K562 (cell line): ENCODE measurements around the gene GMEB1. TPM values are rescaled to one million over a fixed set of nuclear protein-coding genes. Genes with fewer than 3 reads are reported as not detected.

Experiments used
- CBX1 ChIP-seq: sonication (generic); IDR thresholded peaks from 2 replicates; pipeline ENCODE4 v1.6.1; 2016; ENCODE audit warnings: antibody characterized with exemption, low read depth, mild to moderate bottlenecking
- DNMT1 ChIP-seq: fragments of 450-650 bp; IDR thresholded peaks from 2 replicates; pipeline ENCODE4 v1.6.1; 2016; ENCODE audit warnings: antibody characterized with exemption, mild to moderate bottlenecking
- ETV6 ChIP-seq, 3 experiments: fragments of 150-350 bp in 1 of 3; sonication (generic) in 1 of 3; formaldehyde crosslinking in 1 of 3; IDR thresholded peaks; 2 replicates each; pipeline versions ENCODE4 v1.6.1 to v1.8.0; 2014 to 2022; ENCODE audit warnings: borderline replicate concordance in 2 of 3, low read depth in 2 of 3, antibody characterized with exemption in 1 of 3, low read length in 1 of 3, mild to moderate bottlenecking in 1 of 3, missing genetic modification reagents in 1 of 3
- FOXJ3 ChIP-seq: sonication (generic); formaldehyde crosslinking; IDR thresholded peaks from 2 replicates; pipeline ENCODE4 v1.4.0; 2020; ENCODE audit warnings: mild to moderate bottlenecking, missing genetic modification reagents
- MAFF ChIP-seq: IDR thresholded peaks from 2 replicates; pipeline ENCODE4 v1.6.1; 2012; ENCODE audit warnings: low read length, improper control_type of control experiment
- NR1H2 ChIP-seq: sonication (generic); formaldehyde crosslinking; IDR thresholded peaks from 2 replicates; pipeline ENCODE4 v1.4.0; 2020; ENCODE audit warnings: mild to moderate bottlenecking, missing genetic modification reagents
- NR3C1 ChIP-seq: sonication (generic); formaldehyde crosslinking; IDR thresholded peaks from 2 replicates; pipeline ENCODE4 v1.8.1; 2022; ENCODE audit warnings: missing genetic modification reagents
- POLR2A ChIP-seq: fragments of 450-650 bp; conservative IDR thresholded peaks from 2 replicates; pipeline ENCODE4 v1.6.1; 2016
- POLR2B ChIP-seq: fragments of 450-650 bp; IDR thresholded peaks from 2 replicates; pipeline ENCODE4 v1.6.1; 2018; ENCODE audit warnings: low read depth; ENCODE audit not compliant: partially characterized antibody
- STAT5A ChIP-seq: IDR thresholded peaks from 2 replicates; pipeline ENCODE4 v1.6.1; 2012; ENCODE audit warnings: low read length, inconsistent platforms, borderline replicate concordance
- XRCC4 ChIP-seq: IDR thresholded peaks from one replicate; pipeline ENCODE4 v1.6.1; 2011; ENCODE audit not compliant: insufficient read depth, insufficient read length; ENCODE audit errors: extremely low read depth
- ZNF311 ChIP-seq: fragments of 250-450 bp; sonication (Bioruptor Pico); IDR thresholded peaks from 2 replicates; pipeline ENCODE4 v1.4.0; 2020; ENCODE audit warnings: mild to moderate bottlenecking, moderate library complexity
- ZNF717 ChIP-seq: fragments of 250-450 bp; sonication (Bioruptor Pico); IDR thresholded peaks from 2 replicates; pipeline ENCODE4 v1.5.0; 2021
- polyA plus RNA-seq, 8 experiments: library from polyadenylated mRNA; depleted of rRNA in 4 of 8; stranded (reverse) in 5 of 8; unstranded in 3 of 8; fragments of >200 nt; fragmentation: Nextera tagmentation in 2 of 8; fragmentation: Illumina TruSeq in 1 of 8; extraction: Ambion mirVana in 2 of 8; extraction: Trizol in 1 of 8; gene quantifications; 2 replicates each; pipeline versions ENCODE4 v1.2.1 to v1.2.3, GENCODE V29; 2011 to 2014; ENCODE audit warnings: inconsistent platforms in 1 of 8, missing spikeins in 1 of 8
- total RNA-seq, 7 experiments: library from RNA; depleted of rRNA in 6 of 7; stranded (reverse); fragments of >200 nt in 6 of 7; fragmentation: Illumina TruSeq in 2 of 7; extraction: Trizol in 2 of 7; gene quantifications; 2 replicates each; pipeline versions ENCODE4 v1.2.1 to v1.2.3, GENCODE V29; 2011 to 2021; ENCODE audit warnings: low replicate concordance in 1 of 7
- TF ChIP-seq, protein P1 (sequence below): sonication (generic); formaldehyde crosslinking; IDR thresholded peaks from 2 replicates; pipeline ENCODE4 v1.8.0; 2023; ENCODE audit warnings: missing genetic modification reagents, mild to moderate bottlenecking, borderline replicate concordance
- TF ChIP-seq, protein P2 (sequence below): fragments of 450-650 bp; formaldehyde crosslinking; conservative IDR thresholded peaks from 2 replicates; pipeline ENCODE4 v1.4.0; 2022; ENCODE audit warnings: mild to moderate bottlenecking, missing genetic modification characterization
- TF ChIP-seq, protein P3 (sequence below): sonication (generic); formaldehyde crosslinking; IDR thresholded peaks from 2 replicates; pipeline ENCODE4 v1.8.1; 2023; ENCODE audit warnings: mild to moderate bottlenecking, missing genetic modification reagents
- TF ChIP-seq, protein P4 (sequence below): fragments of 450-650 bp; conservative IDR thresholded peaks from 2 replicates; pipeline ENCODE4 v1.6.1; 2016; ENCODE audit warnings: missing genetic modification characterization, low read depth, mild to moderate bottlenecking, missing compliant biosample characterization, moderate library complexity

The GMEB1 gene
- total and polyA plus RNA-seq, 9 of the 15 experiments (the other 6 are each of a cell fraction or from before 2014, with no cell fraction given): 6.6 to 17.5 (median 8.5) TPM

DNA sequence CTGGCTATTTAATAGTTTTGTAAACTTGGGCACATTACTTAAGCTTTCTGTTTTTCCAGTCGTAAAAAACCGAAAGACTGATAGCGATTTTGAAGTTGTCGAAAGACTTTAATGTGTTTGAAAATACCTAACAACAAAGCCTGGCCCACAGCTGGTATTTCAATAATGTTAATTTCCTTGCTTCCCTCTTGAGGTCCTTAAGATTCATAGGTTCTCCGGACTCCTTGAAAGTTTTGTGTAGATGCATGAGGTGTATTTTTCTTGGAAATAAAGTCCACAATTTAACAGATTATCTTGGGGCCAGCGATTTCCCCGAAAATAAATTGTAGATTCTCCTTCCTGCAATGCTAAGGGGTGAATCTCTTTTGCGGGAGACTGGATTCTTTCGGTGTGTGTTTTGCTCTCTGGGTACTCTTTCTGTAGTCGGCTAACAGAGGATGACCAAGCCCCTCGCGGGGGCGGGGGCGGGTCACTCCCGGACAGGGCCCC is 67.4 kb downstream of the GMEB1 start (continued):
- 0 out of 2 replicates have a peak, but pooled peaks have one; percentile 27 for TF ChIP-seq MAFF
- no peak for TF ChIP-seq NR3C1 (CRISPR knock-in tag)
- no peak for TF ChIP-seq ZNF311 (CRISPR knock-in tag)
- TF ChIP-seq ZNF717 (CRISPR knock-in tag): no peak
- TF ChIP-seq XRCC4: no peak
- no peak for TF ChIP-seq FOXJ3
- no peak for TF ChIP-seq STAT5A
- TF ChIP-seq NR1H2 (CRISPR knock-in tag): no peak; the same call in 1 of the 2 replicates
- TF ChIP-seq, protein P1, sequence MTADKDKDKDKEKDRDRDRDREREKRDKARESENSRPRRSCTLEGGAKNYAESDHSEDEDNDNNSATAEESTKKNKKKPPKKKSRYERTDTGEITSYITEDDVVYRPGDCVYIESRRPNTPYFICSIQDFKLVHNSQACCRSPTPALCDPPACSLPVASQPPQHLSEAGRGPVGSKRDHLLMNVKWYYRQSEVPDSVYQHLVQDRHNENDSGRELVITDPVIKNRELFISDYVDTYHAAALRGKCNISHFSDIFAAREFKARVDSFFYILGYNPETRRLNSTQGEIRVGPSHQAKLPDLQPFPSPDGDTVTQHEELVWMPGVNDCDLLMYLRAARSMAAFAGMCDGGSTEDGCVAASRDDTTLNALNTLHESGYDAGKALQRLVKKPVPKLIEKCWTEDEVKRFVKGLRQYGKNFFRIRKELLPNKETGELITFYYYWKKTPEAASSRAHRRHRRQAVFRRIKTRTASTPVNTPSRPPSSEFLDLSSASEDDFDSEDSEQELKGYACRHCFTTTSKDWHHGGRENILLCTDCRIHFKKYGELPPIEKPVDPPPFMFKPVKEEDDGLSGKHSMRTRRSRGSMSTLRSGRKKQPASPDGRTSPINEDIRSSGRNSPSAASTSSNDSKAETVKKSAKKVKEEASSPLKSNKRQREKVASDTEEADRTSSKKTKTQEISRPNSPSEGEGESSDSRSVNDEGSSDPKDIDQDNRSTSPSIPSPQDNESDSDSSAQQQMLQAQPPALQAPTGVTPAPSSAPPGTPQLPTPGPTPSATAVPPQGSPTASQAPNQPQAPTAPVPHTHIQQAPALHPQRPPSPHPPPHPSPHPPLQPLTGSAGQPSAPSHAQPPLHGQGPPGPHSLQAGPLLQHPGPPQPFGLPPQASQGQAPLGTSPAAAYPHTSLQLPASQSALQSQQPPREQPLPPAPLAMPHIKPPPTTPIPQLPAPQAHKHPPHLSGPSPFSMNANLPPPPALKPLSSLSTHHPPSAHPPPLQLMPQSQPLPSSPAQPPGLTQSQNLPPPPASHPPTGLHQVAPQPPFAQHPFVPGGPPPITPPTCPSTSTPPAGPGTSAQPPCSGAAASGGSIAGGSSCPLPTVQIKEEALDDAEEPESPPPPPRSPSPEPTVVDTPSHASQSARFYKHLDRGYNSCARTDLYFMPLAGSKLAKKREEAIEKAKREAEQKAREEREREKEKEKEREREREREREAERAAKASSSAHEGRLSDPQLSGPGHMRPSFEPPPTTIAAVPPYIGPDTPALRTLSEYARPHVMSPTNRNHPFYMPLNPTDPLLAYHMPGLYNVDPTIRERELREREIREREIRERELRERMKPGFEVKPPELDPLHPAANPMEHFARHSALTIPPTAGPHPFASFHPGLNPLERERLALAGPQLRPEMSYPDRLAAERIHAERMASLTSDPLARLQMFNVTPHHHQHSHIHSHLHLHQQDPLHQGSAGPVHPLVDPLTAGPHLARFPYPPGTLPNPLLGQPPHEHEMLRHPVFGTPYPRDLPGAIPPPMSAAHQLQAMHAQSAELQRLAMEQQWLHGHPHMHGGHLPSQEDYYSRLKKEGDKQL (CRISPR knock-in tag): no peak
- no peak for TF ChIP-seq ETV6 (IDR thresholded peaks at IDR 0.05; ENCODE audit: borderline replicate concordance in 1 of 2, low read depth in 2 of 2, low read length in 1 of 2)
- no peak for TF ChIP-seq ETV6 (CRISPR knock-in tag; IDR thresholded peaks at IDR 0.05; ENCODE audit: borderline replicate concordance)
- TF ChIP-seq, protein P2, sequence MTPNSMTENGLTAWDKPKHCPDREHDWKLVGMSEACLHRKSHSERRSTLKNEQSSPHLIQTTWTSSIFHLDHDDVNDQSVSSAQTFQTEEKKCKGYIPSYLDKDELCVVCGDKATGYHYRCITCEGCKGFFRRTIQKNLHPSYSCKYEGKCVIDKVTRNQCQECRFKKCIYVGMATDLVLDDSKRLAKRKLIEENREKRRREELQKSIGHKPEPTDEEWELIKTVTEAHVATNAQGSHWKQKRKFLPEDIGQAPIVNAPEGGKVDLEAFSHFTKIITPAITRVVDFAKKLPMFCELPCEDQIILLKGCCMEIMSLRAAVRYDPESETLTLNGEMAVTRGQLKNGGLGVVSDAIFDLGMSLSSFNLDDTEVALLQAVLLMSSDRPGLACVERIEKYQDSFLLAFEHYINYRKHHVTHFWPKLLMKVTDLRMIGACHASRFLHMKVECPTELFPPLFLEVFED (CRISPR knock-in tag): 0 out of 2 replicates have a peak, but pooled peaks have one; percentile 17
- TF ChIP-seq POLR2A: peak; percentile 15
- TF ChIP-seq, protein P3, sequence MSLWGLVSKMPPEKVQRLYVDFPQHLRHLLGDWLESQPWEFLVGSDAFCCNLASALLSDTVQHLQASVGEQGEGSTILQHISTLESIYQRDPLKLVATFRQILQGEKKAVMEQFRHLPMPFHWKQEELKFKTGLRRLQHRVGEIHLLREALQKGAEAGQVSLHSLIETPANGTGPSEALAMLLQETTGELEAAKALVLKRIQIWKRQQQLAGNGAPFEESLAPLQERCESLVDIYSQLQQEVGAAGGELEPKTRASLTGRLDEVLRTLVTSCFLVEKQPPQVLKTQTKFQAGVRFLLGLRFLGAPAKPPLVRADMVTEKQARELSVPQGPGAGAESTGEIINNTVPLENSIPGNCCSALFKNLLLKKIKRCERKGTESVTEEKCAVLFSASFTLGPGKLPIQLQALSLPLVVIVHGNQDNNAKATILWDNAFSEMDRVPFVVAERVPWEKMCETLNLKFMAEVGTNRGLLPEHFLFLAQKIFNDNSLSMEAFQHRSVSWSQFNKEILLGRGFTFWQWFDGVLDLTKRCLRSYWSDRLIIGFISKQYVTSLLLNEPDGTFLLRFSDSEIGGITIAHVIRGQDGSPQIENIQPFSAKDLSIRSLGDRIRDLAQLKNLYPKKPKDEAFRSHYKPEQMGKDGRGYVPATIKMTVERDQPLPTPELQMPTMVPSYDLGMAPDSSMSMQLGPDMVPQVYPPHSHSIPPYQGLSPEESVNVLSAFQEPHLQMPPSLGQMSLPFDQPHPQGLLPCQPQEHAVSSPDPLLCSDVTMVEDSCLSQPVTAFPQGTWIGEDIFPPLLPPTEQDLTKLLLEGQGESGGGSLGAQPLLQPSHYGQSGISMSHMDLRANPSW (CRISPR knock-in tag): no peak
- TF ChIP-seq, protein P4, sequence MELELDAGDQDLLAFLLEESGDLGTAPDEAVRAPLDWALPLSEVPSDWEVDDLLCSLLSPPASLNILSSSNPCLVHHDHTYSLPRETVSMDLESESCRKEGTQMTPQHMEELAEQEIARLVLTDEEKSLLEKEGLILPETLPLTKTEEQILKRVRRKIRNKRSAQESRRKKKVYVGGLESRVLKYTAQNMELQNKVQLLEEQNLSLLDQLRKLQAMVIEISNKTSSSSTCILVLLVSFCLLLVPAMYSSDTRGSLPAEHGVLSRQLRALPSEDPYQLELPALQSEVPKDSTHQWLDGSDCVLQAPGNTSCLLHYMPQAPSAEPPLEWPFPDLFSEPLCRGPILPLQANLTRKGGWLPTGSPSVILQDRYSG (tag): no peak; the same call in 1 of the 2 replicates
- peak; percentile 57 for TF ChIP-seq POLR2B
- TF ChIP-seq CBX1: no peak
- TF ChIP-seq DNMT1: no peak
